Measurements from ENCODE around the gene RNF157.

- no peak for TF ChIP-seq POLR2AphosphoS5 (IDR thresholded peaks at IDR 0.05; ENCODE audit: borderline replicate concordance, low read depth, low read length)
- TF ChIP-seq EZH2 (IDR thresholded peaks at IDR 0.05) = no peak
- no peak for TF ChIP-seq FOXP2 (optimal IDR thresholded peaks at IDR 0.05; ENCODE audit: control extremely low read depth, extremely low read length, insufficient read depth)
Observed at GRCh38 chr17:76142039-76142584, 98.2 kb downstream of the RNF157 start.
